ENCODE results near the gene KAZN. TPM values are rescaled to one million over a fixed set of nuclear protein-coding genes. Genes with fewer than 3 reads are reported as not detected.

KAZN gene
- total and polyA plus RNA-seq, 2 of the 8 experiments (the other 6 are each of a cell fraction or from before 2014, with no cell fraction given) = 3.7 to 11.8 TPM

DNA sequence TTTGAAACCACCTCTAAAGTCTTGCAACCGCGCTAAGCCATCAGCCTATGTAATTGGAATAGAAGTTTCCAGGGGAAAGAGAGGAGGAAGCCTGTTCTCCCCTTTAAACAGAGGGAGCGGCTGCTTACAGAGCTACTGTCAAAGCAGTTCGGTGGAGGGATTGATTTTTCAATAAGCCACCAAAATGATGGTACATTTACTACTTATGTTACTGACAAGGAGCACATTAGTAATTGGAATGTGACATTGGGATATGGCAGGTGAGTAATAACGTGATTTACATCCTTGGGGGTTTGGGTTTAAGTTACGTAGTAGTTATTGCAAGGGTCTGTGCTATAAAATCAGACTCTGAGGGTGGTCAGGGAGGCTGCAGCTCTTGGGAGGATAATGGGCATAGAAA, 257.3 kb downstream of the KAZN start:
- ChIA-PET POLR2A (ENCODE audit: partially characterized antibody) (no interaction called here), CTCF (ENCODE audit: partially characterized antibody) (interaction anchor here (0.9 to 2.5 kb wide), 5 partner anchors 9 to 171 kb away, joined by 3 to 9 read pairs (median 3); no protein-coding TSS in a partner anchor)
- no peak overlapping the region for H3K23ac ChIP-seq (ENCODE audit: insufficient read length)
- no peak overlapping the region for H2BK120ac ChIP-seq (replicated peaks; ENCODE audit: low read depth, low read length)
- H2BK20ac ChIP-seq (ENCODE audit: low read length) = no peak overlapping the region
- no peak overlapping the region for H2AFZ ChIP-seq (ENCODE audit: low read length)
- no peaks in the 10 kb centered on the region; a peak in 1 of 7 replicates for H3K4me1 ChIP-seq (replicated peaks in 1 of 4; ENCODE audit: control insufficient read depth in 3 of 4, insufficient read depth in 4 of 4, low read length in 3 of 4)
- no peak overlapping the region for H2BK5ac ChIP-seq (ENCODE audit: low read depth, low read length)
- H4K91ac ChIP-seq (replicated peaks; ENCODE audit: insufficient read length, low read length) = no peak overlapping the region
- WGBS, 2 experiments (ENCODE audit: extremely low coverage in 1 of 2, insufficient coverage in 1 of 2, insufficient read length in 1 of 2, insufficient replicate concordance in 2 of 2, low coverage in 1 of 2, low lambda C conversion rate in 2 of 2, missing lambda C conversion rate in 1 of 2) = 89% methylated on average over 6 of the region's 6 CpGs; no CpG with 5 or more reads in 1 of the 2 experiments
- no peak overlapping the region for H4K8ac ChIP-seq (ENCODE audit: extremely low read depth, insufficient read depth, low read length)
- no peak overlapping the region for H3K27ac ChIP-seq (ENCODE audit: low read depth, low read length)
- no peak overlapping the region for H2BK12ac ChIP-seq (ENCODE audit: low read depth, low read length)
- H3K9me3 ChIP-seq (ENCODE audit: insufficient read depth in 2 of 2, low read depth in 1 of 2, low read length in 1 of 2) = no peaks in the 10 kb centered on the region; a peak in 1 of 4 replicates
- no peaks in the 10 kb centered on the region for H3K27me3 ChIP-seq (replicated peaks in 1 of 4; ENCODE audit: control insufficient read depth in 3 of 4, extremely low read depth in 1 of 4, insufficient read depth in 3 of 4, low read length in 3 of 4)
- DNase-seq (ENCODE audit: low read depth in 1 of 2, low spot score in 2 of 2) (no peak), FAIRE-seq (no peak)
- no peak overlapping the region for H3K14ac ChIP-seq (ENCODE audit: insufficient read length)
- H3K4me3 ChIP-seq (ENCODE audit: extremely low read depth in 1 of 4, insufficient read depth in 2 of 4, low read depth in 3 of 4, low read length in 4 of 4) = no peak overlapping the region
- H2AK5ac ChIP-seq (ENCODE audit: low read depth, low read length) = no peak overlapping the region
- no peak overlapping the region for H3K9ac ChIP-seq (replicated peaks in 1 of 4; ENCODE audit: extremely low read depth in 1 of 4, low read depth in 3 of 4, low read length in 3 of 4)
- no peak overlapping the region for H3K4ac ChIP-seq (replicated peaks; ENCODE audit: insufficient read length, low read depth, low read length)
- no peak overlapping the region for H2BK15ac ChIP-seq (ENCODE audit: low read length)
- no peaks in the 10 kb centered on the region for H3K79me1 ChIP-seq (ENCODE audit: low read depth, low read length)
- H3K18ac ChIP-seq (ENCODE audit: extremely low read depth, low read length) = no peak overlapping the region
- no peaks in the 10 kb centered on the region; a peak in 1 of 8 replicates for H3K36me3 ChIP-seq (ENCODE audit: control insufficient read depth in 2 of 4, insufficient read depth in 4 of 4, low read length in 3 of 4)
- no peak overlapping the region for H4K5ac ChIP-seq (ENCODE audit: insufficient read length, low read depth, low read length)
- H3K56ac ChIP-seq (replicated peaks; ENCODE audit: insufficient read length, low read depth, low read length) = no peak overlapping the region
- no peak overlapping the region for H3K4me2 ChIP-seq (ENCODE audit: insufficient read depth in 1 of 2, low read depth in 2 of 2, low read length in 2 of 2)
- peaks cover 1 to 3% of the 10 kb centered on the region in 2 experiments for H4K20me1 ChIP-seq (replicated peaks in 1 of 2; ENCODE audit: control insufficient read depth in 1 of 2, insufficient read depth in 2 of 2, low read length in 2 of 2)
- no peaks in the 10 kb centered on the region for H3K79me2 ChIP-seq (ENCODE audit: control insufficient read depth in 1 of 2, insufficient read depth in 2 of 2, low read length in 2 of 2)
- H3K23me2 ChIP-seq (ENCODE audit: low read depth, low read length) = no peaks in the 10 kb centered on the region
- no peak for TF ChIP-seq SP2 (IDR thresholded peaks at IDR 0.05; ENCODE audit: low read length)
